ENCODE measurements around the gene ASIC5. TPM values are rescaled to one million over a fixed set of nuclear protein-coding genes. Genes with fewer than 3 reads are reported as not detected.
A peak's percentile ranks its signal among the peaks of the same experiment; 100 is the strongest.

ASIC5 gene
- total RNA-seq, 1 donor from 2014 or later: not detected

DNA sequence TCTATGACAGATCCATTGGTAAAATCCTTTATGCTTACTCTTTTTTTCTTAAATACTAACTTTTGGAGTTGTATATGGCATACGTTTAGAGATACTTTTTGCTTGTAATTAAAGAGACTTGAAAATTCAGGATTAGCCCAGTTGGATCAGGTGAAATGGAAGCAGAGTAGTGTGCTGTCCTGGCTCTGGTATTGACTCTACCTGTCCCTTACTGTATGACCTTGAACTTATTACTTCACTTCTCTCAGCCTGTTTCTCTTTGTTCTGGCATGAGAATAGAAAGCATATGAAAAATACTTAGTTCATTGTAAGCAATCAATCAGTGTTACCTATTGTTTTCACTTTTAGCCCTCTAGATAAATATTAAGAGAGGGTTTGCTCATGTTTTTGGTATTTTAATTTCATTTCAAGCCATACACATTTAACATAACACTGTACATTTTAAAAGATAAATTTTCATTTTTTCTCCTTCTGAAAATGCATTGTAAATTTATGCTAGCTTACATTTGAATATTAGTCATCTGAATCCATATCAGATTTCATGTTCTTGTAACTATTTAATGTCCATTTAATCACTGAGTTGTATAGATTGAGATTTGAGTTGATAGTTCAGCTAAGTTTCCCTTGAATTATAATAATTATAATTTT lies 71.4 kb downstream of the ASIC5 start:
- H3K27ac Mint-ChIP-seq: no peak overlapping the region
- no peak for DNase-seq (ENCODE audit: extremely low spot score, unreplicated experiment)
- TF ChIP-seq CTCF (conservative IDR thresholded peaks at IDR 0.05): no peak
- H3K4me3 Mint-ChIP-seq: no peak overlapping the region
- no peaks in the 10 kb centered on the region for H3K4me1 Mint-ChIP-seq (ENCODE audit: unreplicated experiment)
- no peaks in the 10 kb centered on the region for H3K9me3 Mint-ChIP-seq
- H3K36me3 Mint-ChIP-seq: peaks cover 5% of the 10 kb centered on the region
- H3K27me3 Mint-ChIP-seq: no peaks in the 10 kb centered on the region

GRCh38 chr4:155789982-155790381 lies 76.1 kb downstream of the ASIC5 start:
- no peak for TF ChIP-seq CTCF (conservative IDR thresholded peaks at IDR 0.05)
- no peak for DNase-seq (ENCODE audit: extremely low spot score, unreplicated experiment)
- Mint-ChIP-seq H3K27ac (no peak overlapping the region), H3K27me3 (no peaks in the 10 kb centered on the region), H3K36me3 (peaks cover 4% of the 10 kb centered on the region), H3K9me3 (peaks cover 4% of the 10 kb centered on the region), H3K4me3 (no peak overlapping the region), H3K4me1 (ENCODE audit: unreplicated experiment) (peaks cover 6% of the 10 kb centered on the region)

DNA sequence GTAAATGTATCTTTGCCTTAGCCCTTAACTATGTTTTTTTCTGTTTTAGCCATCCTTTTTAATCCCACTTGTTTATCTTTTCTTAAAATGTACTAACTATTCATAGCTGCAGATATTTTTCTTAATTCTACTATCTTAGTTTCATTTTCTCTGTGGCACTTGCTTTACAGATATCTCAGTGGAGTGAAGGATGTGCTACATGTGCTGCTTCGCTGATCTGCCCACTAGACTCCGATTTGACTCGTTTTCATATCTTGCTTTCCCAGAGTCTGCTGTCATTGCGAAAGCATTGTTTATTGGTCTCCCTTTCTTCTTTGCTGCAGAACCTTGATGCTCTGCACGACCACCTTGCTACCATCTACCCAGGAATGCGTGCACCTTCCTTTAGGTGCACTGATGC lies 76.7 kb downstream of the ASIC5 start:
- Mint-ChIP-seq H3K36me3 (peaks cover 4% of the 10 kb centered on the region), H3K9me3 (peaks cover 4% of the 10 kb centered on the region), H3K27me3 (no peaks in the 10 kb centered on the region), H3K4me3 (no peak overlapping the region), H3K27ac (no peak overlapping the region), H3K4me1 (ENCODE audit: unreplicated experiment) (peaks cover 6% of the 10 kb centered on the region)
- no peak for TF ChIP-seq CTCF (conservative IDR thresholded peaks at IDR 0.05)
- no peak for DNase-seq (ENCODE audit: extremely low spot score, unreplicated experiment)

DNA sequence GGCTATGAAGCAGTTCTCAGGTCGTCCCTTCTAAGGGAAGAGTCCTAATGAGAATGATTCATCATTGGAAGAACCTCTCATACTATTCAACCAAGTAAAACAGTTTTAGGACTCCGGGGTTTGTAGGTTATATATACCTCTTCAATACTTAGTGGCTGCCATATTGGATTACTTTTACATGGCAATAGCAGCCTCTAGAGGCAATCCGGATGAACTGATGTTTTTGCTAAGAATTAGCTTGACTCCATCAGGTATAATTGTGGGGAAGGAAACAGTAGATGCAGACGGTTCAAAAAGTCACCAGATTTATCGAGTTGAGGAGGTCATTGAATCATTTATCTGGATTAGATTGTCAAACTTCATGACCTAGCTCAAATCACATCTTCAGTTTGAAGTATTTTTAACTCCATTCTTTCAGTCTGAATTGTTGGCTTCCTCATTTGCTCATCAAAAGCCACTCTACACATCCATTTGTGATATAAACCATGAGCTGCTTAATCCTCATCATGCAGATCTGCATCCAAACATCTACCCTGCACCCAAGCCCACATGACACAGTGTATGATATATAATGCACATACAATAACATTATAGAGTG lies 78.9 kb downstream of the ASIC5 start:
- Mint-ChIP-seq H3K4me1 (ENCODE audit: unreplicated experiment) (peaks cover 6% of the 10 kb centered on the region), H3K4me3 (no peak overlapping the region), H3K9me3 (peaks cover 8% of the 10 kb centered on the region), H3K27ac (no peak overlapping the region), H3K27me3 (no peaks in the 10 kb centered on the region), H3K36me3 (peaks cover 4% of the 10 kb centered on the region)
- no peak for DNase-seq (ENCODE audit: extremely low spot score, unreplicated experiment)
- TF ChIP-seq CTCF (conservative IDR thresholded peaks at IDR 0.05): peak; percentile 81

GRCh38 chr4:155785828-155786227 lies 80.2 kb downstream of the ASIC5 start:
- Mint-ChIP-seq H3K27me3 (no peaks in the 10 kb centered on the region), H3K9me3 (peaks cover 8% of the 10 kb centered on the region), H3K27ac (no peak overlapping the region), H3K4me3 (no peak overlapping the region), H3K36me3 (peaks cover 4% of the 10 kb centered on the region), H3K4me1 (ENCODE audit: unreplicated experiment) (peaks cover 6% of the 10 kb centered on the region)
- no peak for TF ChIP-seq CTCF (conservative IDR thresholded peaks at IDR 0.05)
- no peak for DNase-seq (ENCODE audit: extremely low spot score, unreplicated experiment)

All from type B pancreatic cell (in vitro differentiated cells).